HFF-Myc (cell line): Measurements from ENCODE around the gene ZNF784.

Source experiments
- DNase-seq: peaks from one replicate; pipeline ENCODE4 v3.0.0-alpha.2; 2011; ENCODE audit warnings: low read depth; ENCODE audit errors: extremely low read depth
- H3K4me3 ChIP-seq: replicated peaks from 2 replicates; pipeline ENCODE4 v1.5.1; 2011; ENCODE audit warnings: low read depth, mild to moderate bottlenecking, control low read depth, low read length
- CTCF ChIP-seq: IDR thresholded peaks from 2 replicates; pipeline ENCODE4 v1.5.1; 2012; ENCODE audit warnings: mild to moderate bottlenecking, low read depth, low read length, control low read depth; ENCODE audit errors: missing control alignments

The ZNF784 gene

GRCh38 chr19:55658846-55659459, 34.6 kb upstream of the ZNF784 start:
- H3K4me3 ChIP-seq: peak overlapping the region; percentile 75; the same call in 1 of the 2 replicates
- no peak for TF ChIP-seq CTCF
- DNase-seq: no peak

- DNase-seq: no peak
Observed at GRCh38 chr19:55656988-55657747, 32.8 kb upstream of the ZNF784 start.

GRCh38 chr19:55656552-55656951, 32.2 kb upstream of the ZNF784 start:
- TF ChIP-seq CTCF: no peak
- DNase-seq: no peak
- H3K4me3 ChIP-seq: peak overlapping the region; percentile 75

More at GRCh38 chr19:55656988-55657747, 32.8 kb upstream of the ZNF784 start:
- TF ChIP-seq CTCF: no peak
- peak overlapping the region; percentile 75 for H3K4me3 ChIP-seq

- DNase-seq: no peak
- H3K4me3 ChIP-seq: peak overlapping the region; percentile 75
- TF ChIP-seq CTCF: no peak
Observed at GRCh38 chr19:55655648-55656040, 31.3 kb upstream of the ZNF784 start.

GRCh38 chr19:55654868-55655647, 30.7 kb upstream of the ZNF784 start, which contains the start of gene U2AF2:
Gene U2AF2 (plus strand): TSS chr19:55655035. CDS start chr19:55655105, 70 bp downstream.
- no peak for TF ChIP-seq CTCF
- no peak for DNase-seq
- H3K4me3 ChIP-seq: peak within 1 kb of the TSS; percentile 75

GRCh38 chr19:55654323-55654867, 30.0 kb upstream of the ZNF784 start:
- peak; percentile 99 for DNase-seq
- TF ChIP-seq CTCF: no peak
- peak overlapping the region; percentile 75 for H3K4me3 ChIP-seq
